ENCODE data around the gene CDHR1. TPM values are rescaled to one million over a fixed set of nuclear protein-coding genes. Genes with fewer than 3 reads are reported as not detected.

CDHR1 gene
- total and polyA plus RNA-seq, 3 donors from 2014 or later, result 0.19 to 0.67 (median 0.39) TPM

DNA sequence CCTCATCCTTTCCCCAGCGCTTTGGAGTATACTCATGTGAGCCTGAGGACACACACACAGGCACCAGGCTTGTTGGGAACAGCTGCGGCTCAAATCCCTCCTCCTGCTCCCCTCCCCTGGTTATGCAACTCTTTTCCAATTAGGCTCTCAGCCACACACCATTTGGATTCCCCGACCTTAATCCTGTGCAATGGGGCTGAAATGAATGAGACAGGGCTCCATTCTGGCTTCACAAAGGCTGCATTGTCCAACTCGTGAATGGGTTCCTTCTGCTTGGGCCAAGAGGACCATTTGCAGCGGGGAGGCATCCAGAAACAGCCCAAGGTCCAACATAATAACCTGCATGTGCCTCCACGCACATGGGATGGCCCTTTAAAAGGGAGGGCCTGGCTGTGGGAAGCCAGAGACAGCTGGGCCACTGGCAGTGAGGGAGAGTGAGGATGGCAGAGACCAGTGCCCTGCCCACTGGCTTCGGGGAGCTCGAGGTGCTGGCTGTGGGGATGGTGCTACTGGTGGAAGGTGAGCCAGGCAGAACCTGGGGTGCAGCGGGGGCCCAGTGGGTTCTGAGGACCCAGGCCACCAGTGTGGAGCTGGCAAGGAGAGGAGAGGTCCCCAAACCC is 50.4 kb downstream of the CDHR1 start, which contains the start of gene RGR:
Gene RGR, plus strand, starts transcription at position 403 of the 620 bp plus-strand sequence. Its CDS starts 38 bp downstream, at position 441.
- intact Hi-C loops (cut with DNase I; ENCODE audit: low total_unique reads), result loop anchor here (5.0 kb wide), 1 partner anchor 92 kb away; no protein-coding TSS in a partner anchor
- H3K4me3 ChIP-seq, result no peak within 1 kb of the TSS
- WGBS, 2 donors, result 48 to 56% methylated on average over 8 to 9 of the region's 9 CpGs
- DNase-seq, result no peak
- H3K36me3 ChIP-seq (ENCODE audit: low read depth, missing control alignments), result no peaks in the 10 kb centered on the region
- no peaks in the 10 kb centered on the region for H3K27me3 ChIP-seq
- H3K9me3 ChIP-seq, result no peaks in the 10 kb centered on the region
- no peak within 1 kb of the TSS for H3K27ac ChIP-seq
- no peaks in the 10 kb centered on the region for H3K4me1 ChIP-seq
- TF ChIP-seq POLR2A (IDR thresholded peaks at IDR 0.05) (no peak), CTCF (IDR thresholded peaks at IDR 0.05) (no peak)

GRCh38 chr10:84247496-84247895 is 53.2 kb downstream of the CDHR1 start:
- 82 to 85% methylated on average over 6 of the region's 6 CpGs for WGBS, 2 donors
- no peaks in the 10 kb centered on the region for H3K27me3 ChIP-seq
- no peak overlapping the region for H3K27ac ChIP-seq
- H3K4me1 ChIP-seq, result no peaks in the 10 kb centered on the region
- no peaks in the 10 kb centered on the region for H3K36me3 ChIP-seq (ENCODE audit: low read depth, missing control alignments)
- intact Hi-C loops (cut with DNase I; ENCODE audit: low total_unique reads), result loop anchor here (5.0 kb wide), 1 partner anchor 95 kb away; no protein-coding TSS in a partner anchor
- TF ChIP-seq CTCF (IDR thresholded peaks at IDR 0.05) (no peak), POLR2A (IDR thresholded peaks at IDR 0.05) (no peak)
- no peaks in the 10 kb centered on the region for H3K9me3 ChIP-seq
- no peak overlapping the region for H3K4me3 ChIP-seq
- no peak for DNase-seq

GRCh38 chr10:84248794-84249193 is 54.5 kb downstream of the CDHR1 start:
- H3K27ac ChIP-seq, result no peak overlapping the region
- H3K4me1 ChIP-seq, result no peaks in the 10 kb centered on the region
- no peaks in the 10 kb centered on the region for H3K36me3 ChIP-seq (ENCODE audit: low read depth, missing control alignments)
- peak; percentile 50 for DNase-seq
- no peak for TF ChIP-seq POLR2A (IDR thresholded peaks at IDR 0.05)
- no peak for TF ChIP-seq CTCF (IDR thresholded peaks at IDR 0.05)
- intact Hi-C loops (cut with DNase I; ENCODE audit: low total_unique reads), result loop anchor here (5.0 kb wide), 1 partner anchor 96 kb away; no protein-coding TSS in a partner anchor
- no peaks in the 10 kb centered on the region for H3K27me3 ChIP-seq
- 52 to 65% methylated on average over 12 of the region's 12 CpGs for WGBS, 2 donors
- no peak overlapping the region for H3K4me3 ChIP-seq
- no peaks in the 10 kb centered on the region for H3K9me3 ChIP-seq

- Histone ChIP-seq H3K9me3 (no peaks in the 10 kb centered on the region), H3K27me3 (no peaks in the 10 kb centered on the region), H3K27ac (no peak overlapping the region), H3K4me3 (no peak overlapping the region), H3K36me3 (ENCODE audit: low read depth, missing control alignments) (no peaks in the 10 kb centered on the region), H3K4me1 (no peaks in the 10 kb centered on the region)
- intact Hi-C loops (cut with DNase I; ENCODE audit: low total_unique reads), result no loop called here
- TF ChIP-seq CTCF (IDR thresholded peaks at IDR 0.05), result no peak
- no peak for TF ChIP-seq POLR2A (IDR thresholded peaks at IDR 0.05)
- no peak for DNase-seq
- WGBS, 2 donors, result 62 to 64% methylated on average over 10 of the region's 10 CpGs
These were observed 60.5 kb downstream of the CDHR1 start for GRCh38 chr10:84254552-84255478.
